Ishikawa (cell line): Measurements from ENCODE around the gene MYCBP2.

Experiments used
- CEBPB ChIP-seq: IDR thresholded peaks from 2 replicates; pipeline ENCODE4 v1.6.1; 2012
- CREB1 ChIP-seq: IDR thresholded peaks from 2 replicates; pipeline ENCODE4 v1.6.1; 2012; ENCODE audit warnings: low read depth
- EGR1 ChIP-seq: IDR thresholded peaks from 2 replicates; pipeline ENCODE4 v1.6.1; 2012
- EP300 ChIP-seq: IDR thresholded peaks from 2 replicates; pipeline ENCODE4 v1.6.1; 2012; ENCODE audit warnings: borderline replicate concordance
- FOXM1 ChIP-seq: IDR thresholded peaks from 2 replicates; pipeline ENCODE4 v1.6.1; 2012; ENCODE audit warnings: low read depth, borderline replicate concordance
- MAX ChIP-seq: IDR thresholded peaks from 2 replicates; pipeline ENCODE4 v1.6.1; 2012
- NFIC ChIP-seq: IDR thresholded peaks from 2 replicates; pipeline ENCODE4 v1.6.1; 2012
- RAD21 ChIP-seq: IDR thresholded peaks from 2 replicates; pipeline ENCODE4 v1.6.1; 2012; ENCODE audit warnings: low read depth
- REST ChIP-seq: IDR thresholded peaks from 2 replicates; pipeline ENCODE4 v1.6.1; 2012; ENCODE audit warnings: low read depth, mild to moderate bottlenecking
- TAF1 ChIP-seq: IDR thresholded peaks from 2 replicates; pipeline ENCODE4 v1.6.1; 2012; ENCODE audit warnings: low read depth, mild to moderate bottlenecking
- TCF12 ChIP-seq: IDR thresholded peaks from 2 replicates; pipeline ENCODE4 v1.6.1; 2012; ENCODE audit warnings: low read depth
- TEAD4 ChIP-seq: IDR thresholded peaks from 2 replicates; pipeline ENCODE4 v1.6.1; 2012
- USF1 ChIP-seq: IDR thresholded peaks from 2 replicates; pipeline ENCODE4 v1.6.1; 2012
- YY1 ChIP-seq: IDR thresholded peaks from 2 replicates; pipeline ENCODE4 v1.6.1; 2012; ENCODE audit warnings: low read depth
- ZBTB7A ChIP-seq: IDR thresholded peaks from 2 replicates; pipeline ENCODE4 v1.6.1; 2012; ENCODE audit warnings: low read depth

The MYCBP2 gene

GRCh38 chr13:77016888-77017623 lies 309.8 kb downstream of the MYCBP2 start:
- no peak for TF ChIP-seq USF1
- no peak for TF ChIP-seq FOXM1
- no peak for TF ChIP-seq EP300
- no peak for TF ChIP-seq RAD21
- TF ChIP-seq TEAD4: no peak
- TF ChIP-seq MAX: no peak
- TF ChIP-seq CEBPB: no peak
- TF ChIP-seq ZBTB7A: no peak
- no peak for TF ChIP-seq CREB1
- TF ChIP-seq TAF1: no peak
- TF ChIP-seq YY1: no peak

GRCh38 chr13:77016251-77016812 lies 310.6 kb downstream of the MYCBP2 start:
- TF ChIP-seq ZBTB7A (no peak), MAX (no peak), CREB1 (no peak), USF1 (no peak), TCF12 (no peak), REST (no peak)

GRCh38 chr13:77014906-77015685 lies 311.8 kb downstream of the MYCBP2 start:
- TF ChIP-seq CEBPB (no peak), USF1 (no peak), EP300 (no peak), YY1 (no peak), FOXM1 (no peak), RAD21 (no peak), MAX (no peak), REST (no peak), TAF1 (no peak), ZBTB7A (no peak), CREB1 (no peak), TCF12 (no peak), NFIC (no peak), EGR1 (no peak), TEAD4 (no peak)

- no peak for TF ChIP-seq YY1
- TF ChIP-seq CEBPB: no peak
- TF ChIP-seq TAF1: no peak
- no peak for TF ChIP-seq CREB1
- no peak for TF ChIP-seq RAD21
- TF ChIP-seq NFIC: no peak
- TF ChIP-seq EGR1: no peak
- TF ChIP-seq USF1: no peak
- TF ChIP-seq FOXM1: no peak
- TF ChIP-seq TCF12: no peak
- TF ChIP-seq MAX: no peak
- no peak for TF ChIP-seq REST
Observed at GRCh38 chr13:77013853-77014542, 312.9 kb downstream of the MYCBP2 start.
